ENCODE results near the gene BCL3.

- TF ChIP-seq, protein P1, sequence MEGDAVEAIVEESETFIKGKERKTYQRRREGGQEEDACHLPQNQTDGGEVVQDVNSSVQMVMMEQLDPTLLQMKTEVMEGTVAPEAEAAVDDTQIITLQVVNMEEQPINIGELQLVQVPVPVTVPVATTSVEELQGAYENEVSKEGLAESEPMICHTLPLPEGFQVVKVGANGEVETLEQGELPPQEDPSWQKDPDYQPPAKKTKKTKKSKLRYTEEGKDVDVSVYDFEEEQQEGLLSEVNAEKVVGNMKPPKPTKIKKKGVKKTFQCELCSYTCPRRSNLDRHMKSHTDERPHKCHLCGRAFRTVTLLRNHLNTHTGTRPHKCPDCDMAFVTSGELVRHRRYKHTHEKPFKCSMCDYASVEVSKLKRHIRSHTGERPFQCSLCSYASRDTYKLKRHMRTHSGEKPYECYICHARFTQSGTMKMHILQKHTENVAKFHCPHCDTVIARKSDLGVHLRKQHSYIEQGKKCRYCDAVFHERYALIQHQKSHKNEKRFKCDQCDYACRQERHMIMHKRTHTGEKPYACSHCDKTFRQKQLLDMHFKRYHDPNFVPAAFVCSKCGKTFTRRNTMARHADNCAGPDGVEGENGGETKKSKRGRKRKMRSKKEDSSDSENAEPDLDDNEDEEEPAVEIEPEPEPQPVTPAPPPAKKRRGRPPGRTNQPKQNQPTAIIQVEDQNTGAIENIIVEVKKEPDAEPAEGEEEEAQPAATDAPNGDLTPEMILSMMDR (conservative IDR thresholded peaks at IDR 0.05): no peak
- TF ChIP-seq ZFX (IDR thresholded peaks at IDR 0.05): no peak
Measured at GRCh38 chr19:44765949-44766335, 17.4 kb downstream of the BCL3 start.

Measured in C4-2B (cell line).